Measurements from ENCODE around the gene NPAS3. TPM values are rescaled to one million over a fixed set of nuclear protein-coding genes. Genes with fewer than 3 reads are reported as not detected.

The NPAS3 gene
- polyA plus RNA-seq, 4 donors = 8.2 to 8.6 (median 8.5) TPM

DNA sequence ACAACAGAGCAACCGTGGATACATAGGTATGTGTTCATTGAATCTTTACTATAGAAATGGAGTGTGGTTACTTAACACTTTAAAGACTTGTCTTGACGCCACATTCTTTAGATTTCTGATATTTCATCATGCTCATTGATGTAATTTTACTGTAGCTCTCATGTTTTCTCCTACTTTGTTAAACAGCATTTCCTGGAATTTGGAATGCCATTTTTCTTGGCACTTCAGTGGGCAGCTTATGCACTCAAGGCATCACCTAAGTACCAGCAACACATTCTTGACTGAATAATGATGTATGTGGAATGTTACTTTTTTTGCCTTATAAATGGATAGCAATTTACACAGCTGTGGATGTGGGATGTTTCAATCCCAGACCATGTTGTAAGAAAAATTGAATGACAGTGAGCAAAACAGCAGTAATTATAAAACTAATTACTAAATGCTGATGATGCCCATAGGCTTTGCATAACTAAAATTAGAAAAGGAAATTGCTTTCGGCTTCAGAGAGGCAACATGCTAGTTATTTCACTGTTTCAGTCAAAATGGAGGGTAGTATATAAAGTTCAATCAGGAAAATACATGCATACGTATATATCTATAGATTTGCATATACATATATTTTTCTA lies 298.5 kb downstream of the NPAS3 start:
- no peak for DNase-seq (ENCODE audit: low read depth in 4 of 4, low spot score in 2 of 4)

DNA sequence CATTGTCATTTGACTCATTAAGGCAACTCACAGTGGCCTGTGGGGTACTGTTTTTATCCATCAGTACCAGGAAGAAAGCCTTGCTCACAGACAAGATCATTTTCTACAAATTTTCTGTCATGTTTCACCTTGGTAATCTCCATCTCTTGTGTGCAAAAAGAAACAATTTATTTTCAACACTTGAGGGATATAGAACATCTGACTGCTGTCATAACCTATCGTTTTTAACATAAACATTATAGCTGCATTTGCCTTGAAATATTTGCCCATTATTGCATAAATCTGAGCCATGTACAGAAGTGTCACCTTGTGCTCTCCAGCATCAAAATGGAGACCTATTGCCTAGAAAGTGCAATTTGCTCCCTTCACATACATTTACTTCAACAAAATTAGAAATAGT lies 300.8 kb downstream of the NPAS3 start:
- DNase-seq (ENCODE audit: low read depth in 4 of 4, low spot score in 2 of 4) = no peak

DNA sequence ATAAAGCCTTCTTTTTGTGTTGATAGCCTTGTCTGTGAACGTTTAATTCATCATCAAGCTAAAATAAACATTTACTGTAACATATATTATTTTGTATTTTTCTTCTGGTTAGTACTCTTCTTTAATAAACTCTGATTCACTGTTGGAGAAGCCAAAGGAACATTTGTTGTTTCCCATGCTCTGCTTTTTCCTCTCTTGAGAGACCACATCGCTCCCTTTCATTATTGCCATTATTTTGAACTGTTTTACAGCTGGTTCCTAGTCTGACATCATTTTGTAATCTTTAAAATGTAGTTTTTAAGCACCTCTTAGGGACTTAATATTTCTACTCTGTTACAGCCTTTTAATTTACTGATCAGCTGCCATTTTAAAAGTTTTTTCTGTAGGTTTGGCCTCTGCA lies 301.8 kb downstream of the NPAS3 start:
- DNase-seq (ENCODE audit: low read depth in 4 of 4, low spot score in 2 of 4) = no peak

DNA sequence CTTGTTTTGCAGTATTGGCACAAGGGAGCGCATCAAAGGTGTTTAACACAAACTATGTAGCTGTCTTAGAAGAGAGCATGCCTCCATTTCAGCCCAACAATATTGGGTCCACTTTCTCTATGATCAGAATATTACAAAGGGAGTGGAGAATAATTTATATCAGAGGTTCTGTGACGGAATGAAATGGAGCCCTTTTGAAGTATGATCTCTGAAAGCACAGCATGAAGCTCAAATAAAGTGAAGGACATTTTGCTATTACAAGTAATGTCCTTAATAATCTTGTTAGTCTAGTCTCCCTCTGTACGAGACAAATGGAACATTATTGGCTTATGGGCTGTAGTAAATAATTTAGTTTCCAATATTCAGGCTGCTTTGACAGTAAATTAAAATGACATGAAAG lies 302.7 kb downstream of the NPAS3 start:
- no peak for DNase-seq (ENCODE audit: low read depth in 4 of 4, low spot score in 2 of 4)

DNA sequence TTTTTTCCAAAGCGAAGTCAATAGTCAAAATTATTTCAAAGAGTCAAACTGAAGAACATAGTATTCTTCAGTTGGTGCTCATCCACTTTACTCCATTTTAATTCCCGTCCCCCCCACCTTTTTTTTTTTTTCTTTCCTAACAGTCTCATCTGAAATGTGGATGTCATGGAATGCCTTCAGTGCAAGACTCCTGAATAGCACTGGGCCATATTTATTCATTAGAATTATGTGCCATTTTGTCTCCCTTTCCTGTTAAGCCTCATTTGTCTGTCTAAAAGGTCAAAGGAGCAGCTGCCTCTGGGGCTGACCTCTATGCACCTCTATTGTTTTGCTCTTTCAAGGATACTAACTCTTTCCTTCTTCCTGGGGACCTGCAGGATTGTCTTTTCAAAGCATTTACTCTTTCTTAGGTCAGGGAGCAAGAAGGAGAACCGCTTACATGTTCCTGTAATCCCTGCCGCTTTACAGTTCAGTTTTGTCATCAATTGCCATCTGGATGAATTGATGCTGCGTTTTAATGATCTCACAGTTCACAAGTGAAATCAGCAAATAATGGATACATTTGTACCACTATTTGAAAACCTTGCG lies 310.6 kb downstream of the NPAS3 start:
- no peak for DNase-seq (ENCODE audit: low read depth in 4 of 4, low spot score in 2 of 4)

DNA sequence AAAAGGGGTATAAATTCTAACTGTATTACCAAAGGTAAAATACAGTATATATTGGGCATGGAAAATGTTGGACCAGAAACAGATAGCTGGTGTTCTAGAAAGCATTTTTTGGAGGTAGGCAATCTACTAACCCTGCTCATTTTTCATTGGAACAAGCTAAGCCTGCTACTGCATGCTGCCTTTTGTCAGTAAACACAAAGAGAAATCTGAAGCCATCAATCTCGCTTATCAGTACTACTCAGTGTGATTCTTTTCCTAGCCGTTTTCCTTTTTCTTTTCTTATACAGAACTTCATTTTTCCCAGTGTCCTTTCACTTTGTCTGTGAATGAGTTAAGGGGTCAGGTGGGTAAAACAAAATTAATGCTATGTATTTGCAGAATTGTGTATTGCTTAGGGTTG lies 312.3 kb downstream of the NPAS3 start:
- DNase-seq (ENCODE audit: low read depth in 4 of 4, low spot score in 2 of 4) = no peak

DNA sequence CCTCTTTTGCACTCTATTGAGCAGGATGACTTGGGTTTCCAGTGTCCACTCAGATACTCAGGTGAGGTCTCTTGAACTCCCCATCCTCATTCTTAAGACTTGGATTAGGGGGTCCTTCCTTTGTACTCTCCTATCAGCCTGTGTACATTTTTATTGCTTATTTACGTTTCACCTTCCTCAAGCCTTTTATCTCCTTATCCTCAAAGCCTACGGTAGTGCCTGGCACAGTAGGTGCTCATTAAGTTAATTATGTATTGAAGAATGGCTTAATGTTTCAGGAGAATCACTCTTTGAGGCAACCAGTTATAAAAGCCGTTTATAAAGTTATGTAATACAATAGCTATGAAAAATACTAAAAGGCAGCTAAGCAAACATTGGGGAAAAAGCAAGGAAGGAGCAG lies 315.7 kb downstream of the NPAS3 start:
- no peak for DNase-seq (ENCODE audit: low read depth in 4 of 4, low spot score in 2 of 4)

DNA sequence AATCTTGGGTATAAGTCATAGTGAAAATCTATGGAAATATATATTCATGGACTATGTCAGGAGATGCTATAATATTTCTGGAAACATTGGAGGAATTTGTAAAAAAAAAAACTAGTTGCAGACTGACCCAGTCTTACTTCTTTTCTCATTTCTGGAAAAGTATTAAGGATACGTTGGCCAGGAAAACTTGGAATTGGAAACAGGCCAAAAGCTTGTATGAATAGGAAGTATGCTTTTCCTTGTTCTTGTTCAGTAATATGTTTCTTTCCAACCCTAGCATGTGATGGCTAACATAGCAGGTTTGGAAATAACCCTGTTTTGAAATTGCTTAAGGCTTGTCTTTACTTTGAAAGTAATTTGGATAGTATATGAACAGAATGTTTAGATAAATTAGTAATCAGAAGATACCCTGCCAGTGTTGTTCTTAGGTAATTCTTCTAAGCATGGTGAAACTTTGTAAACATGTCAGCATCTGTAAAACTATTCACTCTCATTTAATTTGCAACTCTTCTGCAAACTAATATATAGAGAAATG lies 316.2 kb downstream of the NPAS3 start:
- no peak for DNase-seq (ENCODE audit: low read depth in 4 of 4, low spot score in 2 of 4)

DNA sequence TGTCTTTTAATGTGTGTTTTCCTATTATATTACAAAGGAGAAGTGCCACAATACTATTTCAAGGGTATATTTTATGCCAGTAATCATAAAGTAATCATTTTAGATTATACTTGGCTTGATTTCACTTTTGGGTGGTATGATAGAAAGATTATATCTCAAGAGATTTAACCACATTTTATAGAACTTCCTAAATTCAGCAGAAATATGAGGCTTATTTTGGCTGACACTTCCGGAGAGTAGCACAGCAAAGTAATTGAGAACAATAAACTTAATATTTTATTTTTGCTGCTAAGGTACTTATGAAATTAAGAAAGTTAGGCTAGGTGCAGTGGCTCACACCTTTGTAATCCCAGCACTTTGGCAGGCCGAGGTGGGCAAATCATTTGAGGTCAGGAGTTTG lies 319.1 kb downstream of the NPAS3 start:
- DNase-seq (ENCODE audit: low read depth in 4 of 4, low spot score in 2 of 4) = no peak

DNA sequence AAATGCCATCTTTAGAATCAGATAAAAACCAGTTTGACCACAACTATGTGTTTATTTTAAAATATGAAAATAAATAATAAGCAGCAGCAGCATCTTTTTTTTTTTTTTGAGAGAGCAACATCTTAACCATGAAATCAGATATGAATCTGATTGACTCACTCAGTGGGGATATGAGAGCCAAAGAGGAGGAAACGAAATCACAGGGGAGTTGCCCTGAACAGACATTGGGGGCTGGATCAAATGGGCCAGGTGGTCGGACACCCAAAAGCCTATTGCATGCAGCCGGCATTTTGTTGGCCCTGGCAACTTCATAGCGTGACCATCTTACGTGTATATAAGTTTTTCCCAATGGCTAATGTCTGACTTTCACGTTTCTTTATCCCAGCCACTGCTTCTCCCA lies 321.1 kb downstream of the NPAS3 start:
- DNase-seq (ENCODE audit: low read depth in 4 of 4, low spot score in 2 of 4) = no peak

DNA sequence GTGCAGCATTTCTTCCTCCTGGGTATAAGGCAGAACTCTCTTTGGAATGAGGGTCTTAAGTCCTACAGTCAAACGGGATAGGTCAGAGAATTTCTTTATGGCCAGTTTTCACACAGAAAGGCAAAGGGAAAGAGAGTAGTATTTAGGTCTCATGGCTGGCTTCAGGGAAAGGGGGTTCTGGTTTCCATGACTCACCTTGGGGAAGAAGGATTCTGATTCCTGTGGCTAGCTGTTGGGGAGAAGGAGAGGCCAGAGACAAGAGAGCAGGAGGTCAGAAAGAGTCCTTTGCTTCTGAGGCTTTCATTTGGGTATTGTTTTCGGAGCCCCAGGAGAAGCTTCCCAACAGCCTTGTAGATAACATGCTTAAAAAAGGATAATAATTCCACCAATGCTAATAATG lies 332.5 kb downstream of the NPAS3 start:
- DNase-seq (ENCODE audit: low read depth in 4 of 4, low spot score in 2 of 4) = no peak

DNA sequence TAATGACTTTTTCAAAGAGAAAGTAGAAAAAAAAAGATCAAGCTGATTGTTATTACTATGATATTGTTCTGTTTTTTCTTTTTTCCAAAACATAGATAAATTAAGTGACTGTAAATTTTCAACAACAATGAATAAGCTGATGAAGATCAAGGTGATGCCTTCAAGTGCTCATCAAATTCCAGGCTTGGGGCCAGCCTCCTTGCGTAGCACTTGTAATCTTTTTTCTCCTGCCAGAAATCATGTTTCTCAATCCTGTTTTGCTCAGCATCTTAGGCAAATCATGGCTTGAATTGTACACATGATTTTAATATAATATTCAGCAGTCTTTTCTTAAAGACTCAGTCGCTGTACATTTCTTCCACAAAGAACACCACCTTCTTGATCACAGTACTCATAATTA lies 333.2 kb downstream of the NPAS3 start:
- no peak for DNase-seq (ENCODE audit: low read depth in 4 of 4, low spot score in 2 of 4)

DNA sequence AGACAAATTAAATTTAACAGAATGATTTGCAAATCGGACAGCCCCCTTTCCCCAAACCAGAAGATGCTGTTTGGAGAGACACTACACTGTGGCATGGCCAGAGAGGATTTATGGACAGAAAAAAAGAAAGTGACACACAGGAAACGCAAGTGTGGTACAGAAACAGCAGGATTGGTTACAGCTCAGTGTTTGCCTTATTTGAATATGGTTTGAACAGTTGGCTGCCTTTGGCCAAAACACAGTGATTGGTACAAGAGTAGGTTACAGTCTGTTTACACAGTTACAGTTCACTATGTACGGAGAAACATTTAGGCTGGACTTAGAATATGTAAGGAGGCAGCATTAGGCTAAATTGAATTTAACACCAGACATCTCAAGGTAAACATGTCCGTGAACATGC lies 335.3 kb downstream of the NPAS3 start:
- no peak for DNase-seq (ENCODE audit: low read depth in 4 of 4, low spot score in 2 of 4)

DNA sequence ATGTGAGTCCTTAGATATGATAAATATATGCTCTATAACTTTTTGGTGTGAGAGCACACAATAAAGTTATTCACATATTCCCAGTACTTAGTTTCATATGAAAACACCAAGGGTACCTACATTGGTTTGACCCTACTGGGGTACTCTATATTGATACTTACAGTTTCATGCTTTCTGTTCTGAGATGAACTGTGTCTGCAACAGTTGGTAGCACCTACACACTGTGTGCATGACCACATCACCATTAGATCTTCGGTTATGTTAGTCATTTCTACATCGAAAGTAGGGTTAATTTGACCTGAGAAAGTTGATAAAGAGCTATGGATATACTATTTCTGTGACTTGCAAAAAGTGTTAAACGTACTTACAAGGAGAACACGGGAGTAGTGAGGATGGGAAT lies 337.2 kb downstream of the NPAS3 start:
- DNase-seq (ENCODE audit: low read depth in 4 of 4, low spot score in 2 of 4) = no peak

DNA sequence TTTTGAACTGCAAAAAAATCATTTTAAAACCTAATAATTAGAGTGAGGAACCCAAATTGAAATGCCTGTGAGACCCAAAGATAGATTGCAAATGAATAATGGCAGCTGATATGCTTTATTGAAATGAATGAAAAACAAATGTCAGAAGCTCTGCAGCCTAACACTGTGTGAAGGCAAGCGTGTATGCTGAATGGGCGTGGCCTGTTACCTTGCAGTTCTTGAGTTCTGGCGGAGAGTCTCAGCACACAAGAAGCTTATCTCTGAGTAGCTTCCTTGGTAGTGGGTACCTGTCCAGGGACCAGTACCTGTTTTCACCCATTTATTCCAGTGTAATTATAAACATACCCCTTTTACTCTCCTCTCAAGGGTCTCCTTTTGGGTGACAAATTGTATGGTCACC lies 341.2 kb downstream of the NPAS3 start:
- DNase-seq (ENCODE audit: low read depth in 4 of 4, low spot score in 2 of 4) = no peak

DNA sequence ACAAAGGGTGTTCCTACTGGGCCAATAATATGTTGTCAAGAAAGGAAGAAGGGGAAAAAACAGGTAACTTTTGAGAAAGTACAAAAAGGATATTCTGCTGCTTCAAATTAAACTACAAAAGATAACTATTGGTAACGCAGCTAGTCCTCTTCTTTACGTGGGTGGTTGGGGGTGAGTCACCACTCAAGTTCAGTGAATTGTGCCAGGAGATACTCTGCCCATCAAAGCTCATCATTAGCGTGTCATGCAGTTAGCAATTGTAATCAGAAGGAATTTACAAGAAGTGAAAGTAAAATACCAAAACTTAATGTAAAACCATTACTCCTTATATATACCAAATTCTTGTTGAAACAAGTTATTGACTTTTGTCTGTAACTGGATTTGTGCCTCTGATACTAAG lies 342.0 kb downstream of the NPAS3 start:
- DNase-seq (ENCODE audit: low read depth in 4 of 4, low spot score in 2 of 4) = no peak

DNA sequence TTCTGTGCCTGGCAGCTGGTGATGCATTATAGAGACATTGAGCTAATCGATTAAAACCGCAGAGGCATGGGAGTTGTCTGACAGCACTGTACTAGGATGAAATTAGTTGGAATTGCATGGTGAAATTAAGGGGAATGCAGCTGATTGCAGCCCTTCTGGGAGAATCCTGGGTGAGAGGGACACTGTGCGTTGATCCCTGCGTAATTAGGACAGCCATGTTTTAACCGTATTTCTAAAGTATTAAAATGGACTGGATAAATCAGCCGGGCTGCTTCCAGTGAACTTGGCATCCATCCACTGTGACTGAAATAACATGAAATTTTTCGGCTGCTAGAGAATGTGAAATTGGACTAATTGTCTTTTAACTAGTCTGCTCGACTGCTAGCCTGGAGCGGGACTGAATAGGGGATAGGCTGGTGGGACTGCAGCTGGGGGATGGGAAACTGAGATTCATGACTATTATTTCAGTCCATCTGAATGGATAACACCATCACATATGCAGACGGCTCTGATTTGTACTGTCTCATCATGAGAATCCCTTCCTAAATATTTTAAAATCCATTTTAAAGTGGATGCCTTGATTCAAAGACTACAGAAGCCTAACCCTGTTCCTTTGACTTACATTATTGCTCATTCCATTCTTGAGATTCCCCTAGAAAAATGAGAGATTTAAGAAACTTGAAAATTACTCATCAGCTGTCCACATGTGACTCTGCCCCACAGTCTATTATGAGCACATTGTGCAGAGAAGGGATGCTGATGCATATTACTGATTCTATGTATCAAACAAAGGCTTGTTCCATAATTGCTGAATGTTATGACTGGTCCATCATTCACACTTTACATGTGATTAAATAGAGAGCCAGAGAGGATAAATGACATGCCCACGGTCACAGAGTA lies 343.9 kb downstream of the NPAS3 start:
- no peak for DNase-seq (ENCODE audit: low read depth in 4 of 4, low spot score in 2 of 4)

DNA sequence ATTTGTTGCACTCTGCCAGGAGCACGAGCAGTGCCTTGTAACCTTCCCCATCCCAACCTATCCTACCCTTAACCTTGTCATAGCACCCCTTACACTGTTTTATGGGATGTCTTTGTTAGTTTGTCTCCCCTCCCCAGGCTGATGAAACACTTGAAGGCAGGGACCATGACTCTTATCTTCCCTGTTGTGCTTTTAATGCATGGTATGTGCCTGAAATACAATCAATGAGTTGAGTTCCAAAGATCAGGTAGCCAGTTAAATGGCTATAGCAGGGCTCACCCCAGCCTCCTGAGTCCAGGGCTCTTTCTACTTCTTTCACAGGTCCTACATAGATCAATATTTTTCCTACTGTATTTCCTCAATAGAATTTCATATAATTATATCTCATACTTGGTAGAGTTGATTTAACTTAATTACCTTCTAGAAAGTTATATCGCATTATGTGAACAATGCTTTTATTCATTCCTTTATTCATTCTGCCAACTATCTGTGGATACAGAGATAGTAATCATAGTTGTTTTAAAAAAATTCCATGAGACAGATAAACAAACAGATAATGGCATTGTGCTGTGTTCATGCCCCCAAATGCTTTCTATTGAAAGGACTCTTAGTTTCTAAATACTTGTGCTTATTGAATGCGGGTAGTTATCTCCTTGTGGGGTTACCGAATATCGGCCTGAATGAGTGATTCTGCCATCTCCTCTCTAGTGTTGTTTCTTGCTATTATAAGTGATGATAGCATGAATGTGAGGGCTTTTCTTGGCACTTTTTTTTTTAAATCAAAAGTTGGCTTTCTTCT lies 347.4 kb downstream of the NPAS3 start:
- DNase-seq (ENCODE audit: low read depth in 4 of 4, low spot score in 2 of 4) = no peak

DNA sequence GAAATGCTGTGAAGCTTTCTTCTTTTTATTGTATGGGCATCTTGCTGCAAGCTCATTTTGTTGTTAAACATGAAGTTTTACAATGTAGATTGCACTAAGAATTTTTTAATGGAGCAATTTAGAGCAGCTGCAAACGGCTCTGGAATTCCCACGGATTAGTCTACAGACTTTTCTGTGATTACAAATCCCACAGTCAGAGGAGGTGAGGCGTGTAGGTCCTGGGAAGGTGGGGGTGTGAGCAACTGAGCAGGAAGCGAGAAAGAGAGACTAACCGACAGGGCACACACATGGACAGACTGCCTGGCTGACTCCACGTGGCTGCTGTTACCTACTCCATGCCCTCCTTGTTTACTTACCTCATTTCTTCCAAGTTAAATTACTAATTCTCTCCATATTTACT lies 348.5 kb downstream of the NPAS3 start:
- no peak for DNase-seq (ENCODE audit: low read depth in 4 of 4, low spot score in 2 of 4)

DNA sequence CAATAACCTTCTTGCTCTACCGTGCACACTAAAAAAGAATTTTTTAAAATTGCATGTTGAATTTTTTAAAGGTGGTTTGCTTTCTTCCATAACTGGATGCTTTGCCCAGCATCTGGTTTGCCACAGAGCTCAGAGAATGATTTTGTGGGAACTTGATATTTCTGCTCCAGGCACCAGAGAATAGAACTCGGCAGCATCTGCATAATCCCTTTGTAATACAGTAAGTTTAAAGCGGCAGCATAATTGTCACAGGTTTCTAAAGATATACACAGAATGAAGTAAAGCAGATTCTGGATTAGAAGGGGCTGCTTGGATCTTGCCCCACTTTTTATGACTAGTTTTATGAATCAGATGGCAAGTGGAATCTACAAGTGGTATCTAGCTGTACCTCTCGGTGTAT lies 352.0 kb downstream of the NPAS3 start:
- DNase-seq (ENCODE audit: low read depth in 4 of 4, low spot score in 2 of 4) = no peak

DNA sequence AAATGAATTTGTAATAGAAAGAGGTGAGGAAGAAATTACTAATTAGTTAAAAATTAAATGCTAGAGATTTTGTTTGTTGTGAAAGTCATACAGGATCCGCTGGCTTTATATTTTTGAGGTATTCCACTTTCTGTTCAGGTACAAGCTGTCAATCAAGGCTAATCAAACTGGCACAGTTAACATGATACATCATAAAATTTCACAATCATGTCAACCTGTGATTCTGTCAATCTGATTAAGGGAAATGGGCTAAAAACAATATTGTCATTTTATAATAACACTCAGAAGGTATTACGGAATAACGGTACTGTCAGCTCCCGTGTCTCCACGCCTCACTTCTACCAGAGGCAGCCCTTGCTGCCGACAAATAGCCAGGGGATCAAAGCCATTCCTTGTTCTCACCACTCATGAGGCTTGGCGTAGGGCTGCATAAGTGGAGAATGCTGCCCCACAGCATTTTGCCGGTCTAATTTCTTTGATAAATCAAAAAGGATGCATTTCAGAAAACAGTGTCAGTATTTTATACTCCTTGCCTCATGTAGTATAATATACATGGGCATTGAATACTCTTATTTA lies 352.9 kb downstream of the NPAS3 start:
- no peak for DNase-seq (ENCODE audit: low read depth in 4 of 4, low spot score in 2 of 4)

Data from left renal cortex interstitium (tissue), 4 donors.